MM.1S (cell line): Measurements from ENCODE around the gene RAMACL.

ENCODE experiments used
- DNase-seq: peaks from one replicate; pipeline ENCODE4 v3.0.0-alpha.2; 2015
- H2AFZ ChIP-seq: fragments of 300-600 bp; sonication (generic); 2 replicates; pipeline ENCODE4 v1.6.0; 2016; ENCODE audit warnings: antibody characterized with exemption, low read length
- H3F3A ChIP-seq: fragments of 300-600 bp; sonication (generic); 2 replicates; pipeline ENCODE4 v1.6.1; 2016; ENCODE audit warnings: mild to moderate bottlenecking, antibody characterized with exemption, low read length, moderate library complexity, mixed read lengths; ENCODE audit not compliant: insufficient read depth
- H3K27ac ChIP-seq: fragments of 300-600 bp; sonication (generic); 2 replicates; pipeline ENCODE4 v1.5.1; 2016; ENCODE audit warnings: mild to moderate bottlenecking, low read length
- H3K27me3 ChIP-seq: fragments of 300-600 bp; sonication (generic); replicated peaks from 2 replicates; pipeline ENCODE4 v1.6.0; 2016; ENCODE audit warnings: low read length; ENCODE audit not compliant: insufficient read depth
- H3K36me3 ChIP-seq: fragments of 300-600 bp; sonication (generic); replicated peaks from 2 replicates; pipeline ENCODE4 v1.6.1; 2016; ENCODE audit warnings: mild to moderate bottlenecking, low read length, mixed read lengths; ENCODE audit not compliant: insufficient read depth
- H3K4me1 ChIP-seq: fragments of 300-600 bp; sonication (generic); 2 replicates; pipeline ENCODE4 v1.6.1; 2016; ENCODE audit warnings: low read length, mixed read lengths
- H3K4me2 ChIP-seq: fragments of 300-600 bp; sonication (generic); 2 replicates; pipeline ENCODE4 v1.6.0; 2016; ENCODE audit warnings: low read depth, low read length
- H3K4me3 ChIP-seq: fragments of 300-600 bp; sonication (generic); 2 replicates; pipeline ENCODE4 v1.5.1; 2016; ENCODE audit warnings: low read length, mixed read lengths
- H3K79me2 ChIP-seq: fragments of 300-600 bp; sonication (generic); 2 replicates; pipeline ENCODE4 v1.6.1; 2016; ENCODE audit warnings: mixed run types, low read length, mixed read lengths
- H3K9ac ChIP-seq: fragments of 300-600 bp; sonication (generic); 2 replicates; pipeline ENCODE4 v1.6.1; 2016; ENCODE audit warnings: low read length, mixed read lengths
- H3K9me2 ChIP-seq: fragments of 300-600 bp; sonication (generic); replicated peaks from 2 replicates; pipeline ENCODE4 v1.6.1; 2016; ENCODE audit warnings: mild to moderate bottlenecking, low read length, mixed read lengths; ENCODE audit not compliant: insufficient read depth
- H3K9me3 ChIP-seq: fragments of 300-600 bp; sonication (generic); replicated peaks from 2 replicates; pipeline ENCODE4 v1.6.1; 2016; ENCODE audit warnings: mild to moderate bottlenecking, low read length, mixed read lengths; ENCODE audit not compliant: insufficient read depth
- H4K20me1 ChIP-seq: fragments of 300-600 bp; sonication (generic); 2 replicates; pipeline ENCODE4 v1.6.1; 2016; ENCODE audit warnings: mild to moderate bottlenecking, low read length, moderate library complexity, mixed read lengths; ENCODE audit not compliant: insufficient read depth
- EZH2 ChIP-seq: fragments of 300-600 bp; sonication (generic); optimal IDR thresholded peaks from 2 replicates; pipeline ENCODE3; 2017; ENCODE audit warnings: low read depth, mild to moderate bottlenecking, antibody characterized with exemption, low read length, mixed read lengths
- EZH2phosphoT487 ChIP-seq: fragments of 300-600 bp; sonication (generic); IDR thresholded peaks from 2 replicates; pipeline ENCODE4 v1.6.1; 2018; ENCODE audit warnings: antibody characterized with exemption, low read length
- TF ChIP-seq, protein P1 (sequence below): fragments of 300-600 bp; sonication (generic); IDR thresholded peaks from 2 replicates; pipeline ENCODE4 v1.5.1; 2016; ENCODE audit warnings: antibody characterized with exemption, low read length, mixed read lengths

Gene RAMACL

GRCh38 chr6:166559662-166560061, 26.8 kb downstream of the RAMACL start:
- no peaks in the 10 kb centered on the region for H4K20me1 ChIP-seq
- H3K4me2 ChIP-seq: no peak overlapping the region
- H3K9me2 ChIP-seq: no peaks in the 10 kb centered on the region
- no peaks in the 10 kb centered on the region for H3K27me3 ChIP-seq
- H3K27ac ChIP-seq: no peak overlapping the region
- no peak overlapping the region for H3K9ac ChIP-seq
- H2AFZ ChIP-seq: no peak overlapping the region
- H3K79me2 ChIP-seq: no peaks in the 10 kb centered on the region
- no peaks in the 10 kb centered on the region for H3K36me3 ChIP-seq
- TF ChIP-seq EZH2phosphoT487 (no peak), EZH2 (no peak)
- TF ChIP-seq, protein P1, sequence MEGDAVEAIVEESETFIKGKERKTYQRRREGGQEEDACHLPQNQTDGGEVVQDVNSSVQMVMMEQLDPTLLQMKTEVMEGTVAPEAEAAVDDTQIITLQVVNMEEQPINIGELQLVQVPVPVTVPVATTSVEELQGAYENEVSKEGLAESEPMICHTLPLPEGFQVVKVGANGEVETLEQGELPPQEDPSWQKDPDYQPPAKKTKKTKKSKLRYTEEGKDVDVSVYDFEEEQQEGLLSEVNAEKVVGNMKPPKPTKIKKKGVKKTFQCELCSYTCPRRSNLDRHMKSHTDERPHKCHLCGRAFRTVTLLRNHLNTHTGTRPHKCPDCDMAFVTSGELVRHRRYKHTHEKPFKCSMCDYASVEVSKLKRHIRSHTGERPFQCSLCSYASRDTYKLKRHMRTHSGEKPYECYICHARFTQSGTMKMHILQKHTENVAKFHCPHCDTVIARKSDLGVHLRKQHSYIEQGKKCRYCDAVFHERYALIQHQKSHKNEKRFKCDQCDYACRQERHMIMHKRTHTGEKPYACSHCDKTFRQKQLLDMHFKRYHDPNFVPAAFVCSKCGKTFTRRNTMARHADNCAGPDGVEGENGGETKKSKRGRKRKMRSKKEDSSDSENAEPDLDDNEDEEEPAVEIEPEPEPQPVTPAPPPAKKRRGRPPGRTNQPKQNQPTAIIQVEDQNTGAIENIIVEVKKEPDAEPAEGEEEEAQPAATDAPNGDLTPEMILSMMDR: no peak
- no peak overlapping the region for H3K4me3 ChIP-seq
- no peaks in the 10 kb centered on the region for H3K9me3 ChIP-seq
- no peak for DNase-seq
- H3K4me1 ChIP-seq: no peaks in the 10 kb centered on the region
- no peaks in the 10 kb centered on the region for H3F3A ChIP-seq

GRCh38 chr6:166559211-166559610, 27.3 kb downstream of the RAMACL start:
- H3K9ac ChIP-seq: no peak overlapping the region
- H3K27ac ChIP-seq: no peak overlapping the region
- no peaks in the 10 kb centered on the region for H3F3A ChIP-seq
- no peaks in the 10 kb centered on the region for H3K36me3 ChIP-seq
- TF ChIP-seq EZH2phosphoT487 (no peak), EZH2 (no peak)
- TF ChIP-seq, protein P1: no peak
- no peak overlapping the region for H2AFZ ChIP-seq
- no peaks in the 10 kb centered on the region for H3K27me3 ChIP-seq
- H3K4me2 ChIP-seq: no peak overlapping the region
- H3K4me1 ChIP-seq: no peaks in the 10 kb centered on the region
- no peaks in the 10 kb centered on the region for H4K20me1 ChIP-seq
- H3K9me3 ChIP-seq: no peaks in the 10 kb centered on the region
- DNase-seq: no peak
- no peak overlapping the region for H3K4me3 ChIP-seq
- H3K9me2 ChIP-seq: no peaks in the 10 kb centered on the region
- H3K79me2 ChIP-seq: no peaks in the 10 kb centered on the region

GRCh38 chr6:166558156-166559005, 28.1 kb downstream of the RAMACL start:
- DNase-seq: no peak
- Histone ChIP-seq H3K9me3 (no peaks in the 10 kb centered on the region), H3K9me2 (no peaks in the 10 kb centered on the region), H3K27ac (no peak overlapping the region), H3K4me3 (no peak overlapping the region), H4K20me1 (no peaks in the 10 kb centered on the region), H3K4me1 (no peaks in the 10 kb centered on the region), H2AFZ (no peak overlapping the region), H3K9ac (no peak overlapping the region), H3F3A (no peaks in the 10 kb centered on the region), H3K36me3 (no peaks in the 10 kb centered on the region), H3K4me2 (no peak overlapping the region), H3K27me3 (no peaks in the 10 kb centered on the region), H3K79me2 (no peaks in the 10 kb centered on the region)
- TF ChIP-seq EZH2: no peak
- TF ChIP-seq EZH2phosphoT487: no peak
- TF ChIP-seq, protein P1: no peak
